ENCODE data around the gene CHRNB2. TPM values are rescaled to one million over a fixed set of nuclear protein-coding genes. Genes with fewer than 3 reads are reported as not detected.
A peak's percentile ranks its signal among the peaks of the same experiment; 100 is the strongest.

Gene CHRNB2
- total RNA-seq, 4 donors from 2014 or later, result 0.32 to 0.82 TPM; not detected in 2

- Histone ChIP-seq H3K27me3 (no peaks in the 10 kb centered on the region), H3K36me3 (peaks cover 0 to 19% (median 9%) of the 10 kb centered on the region in 4 donors), H3K4me3 (peak overlapping the region; percentile 24 to 97 (median 90)), H3K27ac (peak overlapping the region; percentile 88 to 89 (median 89)), H3K4me1 (peaks cover 7 to 29% (median 26%) of the 10 kb centered on the region in 4 donors), H3K9me3 (no peaks in the 10 kb centered on the region)
- intact Hi-C loops (cut with DNase I; ENCODE audit: low total_unique reads) (loop anchor here (10.0 kb wide), 1 partner anchor 506 kb away; the partner anchor contains the start of gene EFNA4), in situ Hi-C loops (cut with MboI; ENCODE audit: low pct_ligation_motif_present in 1 of 4, low pct_unique_long_range_greater_than_20kb in 1 of 4, low sequenced_read_pairs in 3 of 4) (loop anchor here in 1 of 4 donors (25.0 kb wide), 1 partner anchor 328 kb away; no protein-coding TSS in a partner anchor)
- WGBS, 2 donors (ENCODE audit: low coverage in 1 of 2), result 0% methylated on average over 44 of the region's 57 CpGs; no CpG with 5 or more reads in 1 of the 2 donors
- TF ChIP-seq EP300 (IDR thresholded peaks at IDR 0.05; ENCODE audit: low read depth) (peak; percentile 25), POLR2A (IDR thresholded peaks at IDR 0.05) (peak; percentile 51), POLR2AphosphoS5 (IDR thresholded peaks at IDR 0.05) (peak; percentile 77 to 85 (median 80))
- TF ChIP-seq, protein P1, sequence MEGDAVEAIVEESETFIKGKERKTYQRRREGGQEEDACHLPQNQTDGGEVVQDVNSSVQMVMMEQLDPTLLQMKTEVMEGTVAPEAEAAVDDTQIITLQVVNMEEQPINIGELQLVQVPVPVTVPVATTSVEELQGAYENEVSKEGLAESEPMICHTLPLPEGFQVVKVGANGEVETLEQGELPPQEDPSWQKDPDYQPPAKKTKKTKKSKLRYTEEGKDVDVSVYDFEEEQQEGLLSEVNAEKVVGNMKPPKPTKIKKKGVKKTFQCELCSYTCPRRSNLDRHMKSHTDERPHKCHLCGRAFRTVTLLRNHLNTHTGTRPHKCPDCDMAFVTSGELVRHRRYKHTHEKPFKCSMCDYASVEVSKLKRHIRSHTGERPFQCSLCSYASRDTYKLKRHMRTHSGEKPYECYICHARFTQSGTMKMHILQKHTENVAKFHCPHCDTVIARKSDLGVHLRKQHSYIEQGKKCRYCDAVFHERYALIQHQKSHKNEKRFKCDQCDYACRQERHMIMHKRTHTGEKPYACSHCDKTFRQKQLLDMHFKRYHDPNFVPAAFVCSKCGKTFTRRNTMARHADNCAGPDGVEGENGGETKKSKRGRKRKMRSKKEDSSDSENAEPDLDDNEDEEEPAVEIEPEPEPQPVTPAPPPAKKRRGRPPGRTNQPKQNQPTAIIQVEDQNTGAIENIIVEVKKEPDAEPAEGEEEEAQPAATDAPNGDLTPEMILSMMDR (IDR thresholded peaks at IDR 0.05), result no peak
- peak; percentile 99 for DNase-seq
Measured at GRCh38 chr1:154558720-154559465, 8.7 kb upstream of the CHRNB2 start.

DNA sequence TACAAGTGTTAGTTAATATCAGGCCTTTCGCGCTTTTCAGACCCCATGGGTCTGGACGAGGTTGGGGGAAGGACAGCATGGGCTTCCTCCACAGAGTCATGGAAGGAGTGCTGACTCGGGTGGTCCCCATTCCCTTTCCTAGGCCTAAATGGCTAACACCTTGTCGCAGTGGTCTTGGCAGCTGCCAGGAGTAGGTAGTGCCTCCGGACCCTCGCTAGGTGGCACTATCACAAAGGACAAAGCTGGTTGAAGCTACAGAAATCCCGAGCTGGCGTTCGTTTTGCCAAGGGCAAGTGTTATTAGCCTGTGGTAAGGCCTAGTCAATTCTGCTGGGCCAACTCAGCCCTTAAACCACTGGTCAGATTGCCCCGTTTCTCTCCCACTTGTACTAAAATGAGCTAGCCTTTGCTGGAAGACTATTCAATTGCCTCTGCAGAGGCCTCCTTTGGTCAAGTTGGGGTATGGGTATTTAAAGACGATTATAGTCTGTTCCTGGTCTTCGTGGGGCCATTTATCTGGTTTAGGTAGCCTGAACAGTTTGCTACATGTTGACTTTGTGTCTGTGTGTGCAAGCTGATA lies 8.0 kb upstream of the CHRNB2 start:
- TF ChIP-seq POLR2A (IDR thresholded peaks at IDR 0.05), result no peak
- TF ChIP-seq, protein P1 (IDR thresholded peaks at IDR 0.05), result peak; percentile 89 to 98 (median 92)
- peak in 1 of 3 donors; percentile 9 for TF ChIP-seq POLR2AphosphoS5 (IDR thresholded peaks at IDR 0.05)
- Histone ChIP-seq H3K4me3 (peak overlapping the region in 3 of 4 donors; percentile 87 to 97 (median 93)), H3K9me3 (no peaks in the 10 kb centered on the region), H3K36me3 (peaks cover 0 to 13% (median 5%) of the 10 kb centered on the region in 4 donors), H3K27me3 (no peaks in the 10 kb centered on the region), H3K27ac (peak overlapping the region; percentile 88 to 89 (median 89)), H3K4me1 (peaks cover 7 to 29% (median 26%) of the 10 kb centered on the region in 4 donors)
- 6 to 50% methylated on average over 2 to 13 of the region's 13 CpGs for WGBS, 2 donors (ENCODE audit: low coverage in 1 of 2)
- peak; percentile 90 for DNase-seq
- intact Hi-C loops (cut with DNase I; ENCODE audit: low total_unique reads), result loop anchor here (10.0 kb wide), 3 partner anchors 205 to 505 kb away; partner anchors contain the start of genes EFNA4 and KCNN3
- in situ Hi-C loops (cut with MboI; ENCODE audit: low pct_ligation_motif_present in 1 of 4, low pct_unique_long_range_greater_than_20kb in 1 of 4, low sequenced_read_pairs in 3 of 4), result loop anchor here in 2 of 4 donors (10.0 to 25.0 kb wide), 2 partner anchors 205 to 328 kb away; no protein-coding TSS in a partner anchor

GRCh38 chr1:154565876-154566275 lies 1.7 kb upstream of the CHRNB2 start:
- H3K27me3 ChIP-seq, result peaks cover 31% of the 10 kb centered on the region
- H3K4me1 ChIP-seq, result peaks cover 0 to 10% (median 8%) of the 10 kb centered on the region in 4 donors
- H3K9me3 ChIP-seq, result no peaks in the 10 kb centered on the region
- H3K36me3 ChIP-seq, result no peaks in the 10 kb centered on the region
- 82 to 100% methylated on average over 5 to 6 of the region's 6 CpGs for WGBS, 2 donors (ENCODE audit: low coverage in 1 of 2)
- no peak for TF ChIP-seq EP300 (IDR thresholded peaks at IDR 0.05; ENCODE audit: low read depth)
- TF ChIP-seq POLR2AphosphoS5 (IDR thresholded peaks at IDR 0.05), result no peak
- no peak for TF ChIP-seq POLR2A (IDR thresholded peaks at IDR 0.05)
- TF ChIP-seq, protein P1 (IDR thresholded peaks at IDR 0.05), result no peak
- intact Hi-C loops (cut with DNase I; ENCODE audit: low total_unique reads), result loop anchor here (10.0 kb wide), 2 partner anchors 199 to 309 kb away; partner anchors contain the start of gene KCNN3
- in situ Hi-C loops (cut with MboI; ENCODE audit: low pct_ligation_motif_present in 1 of 4, low pct_unique_long_range_greater_than_20kb in 1 of 4, low sequenced_read_pairs in 3 of 4), result loop anchor here in 2 of 4 donors (10.0 to 25.0 kb wide), 2 partner anchors 199 to 321 kb away; no protein-coding TSS in a partner anchor
- DNase-seq, result no peak
- no peak overlapping the region for H3K4me3 ChIP-seq
- H3K27ac ChIP-seq, result no peak overlapping the region
